ENCODE results near the gene JAKMIP2.

DNA sequence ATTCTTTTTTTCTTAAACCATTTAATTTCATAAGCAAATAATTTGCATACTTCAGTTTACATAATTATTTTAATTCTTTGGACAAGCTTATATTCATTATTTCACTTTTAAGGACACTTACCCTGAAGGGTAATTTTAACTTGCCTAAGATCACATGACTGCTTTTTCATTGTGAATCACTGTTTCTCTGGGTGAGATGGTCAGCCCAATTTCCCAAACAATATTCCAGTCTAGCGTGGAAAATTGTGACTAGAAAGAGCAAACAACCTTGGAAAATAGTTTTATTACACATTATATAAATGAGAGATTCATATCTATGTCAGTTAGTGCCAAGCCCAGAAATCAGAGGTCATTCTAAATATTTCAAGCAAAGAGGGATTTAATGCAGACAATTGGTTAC, 21.4 kb upstream of the JAKMIP2 start:
- TF ChIP-seq, protein P1, sequence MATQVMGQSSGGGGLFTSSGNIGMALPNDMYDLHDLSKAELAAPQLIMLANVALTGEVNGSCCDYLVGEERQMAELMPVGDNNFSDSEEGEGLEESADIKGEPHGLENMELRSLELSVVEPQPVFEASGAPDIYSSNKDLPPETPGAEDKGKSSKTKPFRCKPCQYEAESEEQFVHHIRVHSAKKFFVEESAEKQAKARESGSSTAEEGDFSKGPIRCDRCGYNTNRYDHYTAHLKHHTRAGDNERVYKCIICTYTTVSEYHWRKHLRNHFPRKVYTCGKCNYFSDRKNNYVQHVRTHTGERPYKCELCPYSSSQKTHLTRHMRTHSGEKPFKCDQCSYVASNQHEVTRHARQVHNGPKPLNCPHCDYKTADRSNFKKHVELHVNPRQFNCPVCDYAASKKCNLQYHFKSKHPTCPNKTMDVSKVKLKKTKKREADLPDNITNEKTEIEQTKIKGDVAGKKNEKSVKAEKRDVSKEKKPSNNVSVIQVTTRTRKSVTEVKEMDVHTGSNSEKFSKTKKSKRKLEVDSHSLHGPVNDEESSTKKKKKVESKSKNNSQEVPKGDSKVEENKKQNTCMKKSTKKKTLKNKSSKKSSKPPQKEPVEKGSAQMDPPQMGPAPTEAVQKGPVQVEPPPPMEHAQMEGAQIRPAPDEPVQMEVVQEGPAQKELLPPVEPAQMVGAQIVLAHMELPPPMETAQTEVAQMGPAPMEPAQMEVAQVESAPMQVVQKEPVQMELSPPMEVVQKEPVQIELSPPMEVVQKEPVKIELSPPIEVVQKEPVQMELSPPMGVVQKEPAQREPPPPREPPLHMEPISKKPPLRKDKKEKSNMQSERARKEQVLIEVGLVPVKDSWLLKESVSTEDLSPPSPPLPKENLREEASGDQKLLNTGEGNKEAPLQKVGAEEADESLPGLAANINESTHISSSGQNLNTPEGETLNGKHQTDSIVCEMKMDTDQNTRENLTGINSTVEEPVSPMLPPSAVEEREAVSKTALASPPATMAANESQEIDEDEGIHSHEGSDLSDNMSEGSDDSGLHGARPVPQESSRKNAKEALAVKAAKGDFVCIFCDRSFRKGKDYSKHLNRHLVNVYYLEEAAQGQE (IDR thresholded peaks at IDR 0.05; ENCODE audit: low read depth): no peak
- no peak for TF ChIP-seq EGR1 (IDR thresholded peaks at IDR 0.05)
- TF ChIP-seq EP300 (IDR thresholded peaks at IDR 0.05; ENCODE audit: borderline replicate concordance): no peak
- TF ChIP-seq, protein P2, sequence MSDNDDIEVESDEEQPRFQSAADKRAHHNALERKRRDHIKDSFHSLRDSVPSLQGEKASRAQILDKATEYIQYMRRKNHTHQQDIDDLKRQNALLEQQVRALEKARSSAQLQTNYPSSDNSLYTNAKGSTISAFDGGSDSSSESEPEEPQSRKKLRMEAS (IDR thresholded peaks at IDR 0.05): no peak

All from Ishikawa (cell line).